ENCODE results near the gene MYL4. TPM values are rescaled to one million over a fixed set of nuclear protein-coding genes. Genes with fewer than 3 reads are reported as not detected.

The MYL4 gene
- total and polyA plus RNA-seq, 10 of the 15 experiments (the other 5 are each of a cell fraction or from before 2014, with no cell fraction given): 0.23 to 1.6 (median 0.58) TPM; not detected in 3

DNA sequence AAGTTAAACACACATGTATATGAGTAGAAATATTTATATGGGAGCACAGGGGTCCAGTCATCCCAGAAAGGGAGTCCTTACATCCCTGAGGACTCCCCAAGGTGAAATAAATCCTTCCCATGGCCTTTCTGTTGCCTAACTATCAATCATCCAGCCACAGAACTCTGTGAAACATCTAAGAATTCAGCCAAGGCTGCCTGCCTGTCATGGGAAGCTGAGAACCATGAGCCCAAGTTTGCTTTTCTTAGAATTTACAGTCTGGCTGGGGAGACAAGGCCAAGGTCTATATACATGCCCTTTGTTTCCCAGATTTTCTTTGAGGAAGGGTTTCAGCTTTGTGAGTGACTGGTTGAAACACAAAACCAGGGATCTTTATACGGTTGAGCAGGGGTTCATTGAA lies 15.8 kb downstream of the MYL4 start:
- ChIA-PET CTCF (interaction anchor here (1.3 to 2.1 kb wide), 2 partner anchors 90 to 391 kb away, joined by 3 to 9 read pairs; no protein-coding TSS in a partner anchor), POLR2A (no interaction called here), RAD21 (ENCODE audit: unreplicated experiment) (interaction anchor here (0.7 to 2.2 kb wide), 2 partner anchors 84 to 91 kb away, joined by 4 to 7 read pairs; no protein-coding TSS in a partner anchor), SMC1A (ENCODE audit: uncharacterized antibody, unreplicated experiment) (interaction anchor here (1.5 to 2.6 kb wide), 2 partner anchors 91 to 92 kb away, joined by 3 to 11 read pairs; no protein-coding TSS in a partner anchor)
- Histone ChIP-seq H3K79me2 (ENCODE audit: control insufficient read depth, insufficient read depth, low read length) (no peaks in the 10 kb centered on the region), H3K27me3 (replicated peaks in 1 of 2; ENCODE audit: control insufficient read depth in 2 of 2, insufficient read depth in 2 of 2, low read length in 1 of 2) (no peaks in the 10 kb centered on the region; a peak in 1 of 4 replicates), H3K9me3 (replicated peaks; ENCODE audit: control insufficient read depth, insufficient read depth, low read length) (no peaks in the 10 kb centered on the region; the same call in 2 of the 3 replicates), H3K9ac (ENCODE audit: control insufficient read depth, insufficient read depth, low read length) (no peak overlapping the region), H3K4me3 (no peak overlapping the region), H3K4me1 (ENCODE audit: control insufficient read depth, insufficient read depth, low read length) (peaks cover 4% of the 10 kb centered on the region), H3K36me3 (ENCODE audit: control insufficient read depth in 2 of 2, insufficient read depth in 2 of 2, low read length in 1 of 2) (no peaks in the 10 kb centered on the region), H2AFZ (ENCODE audit: control insufficient read depth, low read depth, low read length) (no peak overlapping the region), H3K27ac (ENCODE audit: control insufficient read depth, insufficient read depth) (no peak overlapping the region), H3K4me2 (ENCODE audit: control insufficient read depth, insufficient read depth) (no peak overlapping the region), H4K20me1 (ENCODE audit: control insufficient read depth, insufficient read depth) (no peaks in the 10 kb centered on the region)
- FAIRE-seq (no peak), ATAC-seq (no peak), DNase-seq (ENCODE audit: low read depth, low spot score) (no peak)
- TF ChIP-seq EED (IDR thresholded peaks at IDR 0.05; ENCODE audit: low read depth) (no peak), SREBF1 (IDR thresholded peaks at IDR 0.05; ENCODE audit: low read length) (no peak), LARP7 (IDR thresholded peaks at IDR 0.05) (no peak), NR2C1 (IDR thresholded peaks at IDR 0.05) (no peak), CREM (IDR thresholded peaks at IDR 0.05; ENCODE audit: low read depth) (no peak)
- TF ChIP-seq, protein P1, sequence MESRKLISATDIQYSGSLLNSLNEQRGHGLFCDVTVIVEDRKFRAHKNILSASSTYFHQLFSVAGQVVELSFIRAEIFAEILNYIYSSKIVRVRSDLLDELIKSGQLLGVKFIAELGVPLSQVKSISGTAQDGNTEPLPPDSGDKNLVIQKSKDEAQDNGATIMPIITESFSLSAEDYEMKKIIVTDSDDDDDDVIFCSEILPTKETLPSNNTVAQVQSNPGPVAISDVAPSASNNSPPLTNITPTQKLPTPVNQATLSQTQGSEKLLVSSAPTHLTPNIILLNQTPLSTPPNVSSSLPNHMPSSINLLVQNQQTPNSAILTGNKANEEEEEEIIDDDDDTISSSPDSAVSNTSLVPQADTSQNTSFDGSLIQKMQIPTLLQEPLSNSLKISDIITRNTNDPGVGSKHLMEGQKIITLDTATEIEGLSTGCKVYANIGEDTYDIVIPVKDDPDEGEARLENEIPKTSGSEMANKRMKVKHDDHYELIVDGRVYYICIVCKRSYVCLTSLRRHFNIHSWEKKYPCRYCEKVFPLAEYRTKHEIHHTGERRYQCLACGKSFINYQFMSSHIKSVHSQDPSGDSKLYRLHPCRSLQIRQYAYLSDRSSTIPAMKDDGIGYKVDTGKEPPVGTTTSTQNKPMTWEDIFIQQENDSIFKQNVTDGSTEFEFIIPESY (IDR thresholded peaks at IDR 0.05): no peak
- 0% methylated on average over 1 of the region's 1 CpG for WGBS (ENCODE audit: insufficient coverage, insufficient replicate concordance, low lambda C conversion rate, missing lambda C conversion rate)
- intact Hi-C loops (cut with micrococcal nuclease; ENCODE audit: unreplicated experiment): no loop called here
- in situ Hi-C loops (cut with MboI): no loop called here
- no TSS peak for BruUV-seq (replicated peaks)

Measured in GM12878 (cell line).